ENCODE data around the gene TRIM14.

- TF ChIP-seq POLR2AphosphoS5 (IDR thresholded peaks at IDR 0.05; ENCODE audit: borderline replicate concordance, low read depth, low read length) (no peak), EZH2 (IDR thresholded peaks at IDR 0.05) (no peak)
Measured at GRCh38 chr9:98085944-98086343, 33.1 kb downstream of the TRIM14 start.
